ENCODE data around the gene SERPINB11.

Gene SERPINB11

GRCh38 chr18:63762518-63762917, 59.8 kb downstream of the SERPINB11 start (continued):
- TF ChIP-seq TOX (CRISPR knock-in tag; IDR thresholded peaks at IDR 0.05; ENCODE audit: borderline replicate concordance), result no peak

- TF ChIP-seq ZNF8 (CRISPR knock-in tag; IDR thresholded peaks at IDR 0.05), result no peak
- no peak for TF ChIP-seq BACH2 (CRISPR knock-in tag; IDR thresholded peaks at IDR 0.05; ENCODE audit: borderline replicate concordance)
- TF ChIP-seq ISL1 (CRISPR knock-in tag; IDR thresholded peaks at IDR 0.05), result no peak
- TF ChIP-seq OSR1 (CRISPR knock-in tag; IDR thresholded peaks at IDR 0.05), result no peak
- no peak for TF ChIP-seq PATZ1 (CRISPR knock-in tag; IDR thresholded peaks at IDR 0.05; ENCODE audit: borderline replicate concordance)
- no peak for TF ChIP-seq GLIS3 (CRISPR knock-in tag; IDR thresholded peaks at IDR 0.05)
- no peak for TF ChIP-seq ZC3H10 (CRISPR knock-in tag; IDR thresholded peaks at IDR 0.05)
- no peak for TF ChIP-seq POU6F1 (CRISPR knock-in tag; IDR thresholded peaks at IDR 0.05; ENCODE audit: borderline replicate concordance, low read depth)
- no peak for TF ChIP-seq ARNTL (CRISPR knock-in tag; IDR thresholded peaks at IDR 0.05; ENCODE audit: borderline replicate concordance, low read depth)
- TF ChIP-seq TSHZ2 (CRISPR knock-in tag; IDR thresholded peaks at IDR 0.05), result no peak
- no peak for TF ChIP-seq PPARA (CRISPR knock-in tag; IDR thresholded peaks at IDR 0.05; ENCODE audit: borderline replicate concordance)
- TF ChIP-seq ZNF70 (CRISPR knock-in tag; IDR thresholded peaks at IDR 0.05), result no peak
- TF ChIP-seq RARB (CRISPR knock-in tag; IDR thresholded peaks at IDR 0.05), result no peak
- TF ChIP-seq TCF4 (CRISPR knock-in tag; IDR thresholded peaks at IDR 0.05; ENCODE audit: borderline replicate concordance), result no peak
- no peak for ATAC-seq
Observed at GRCh38 chr18:63763831-63764600, 61.3 kb downstream of the SERPINB11 start.

GRCh38 chr18:63765837-63766236, 63.1 kb downstream of the SERPINB11 start:
- ATAC-seq, result no peak; the same call in 2 of the 3 replicates
- no peak for TF ChIP-seq CSDC2 (CRISPR knock-in tag; IDR thresholded peaks at IDR 0.05)
- TF ChIP-seq PATZ1 (CRISPR knock-in tag; IDR thresholded peaks at IDR 0.05; ENCODE audit: borderline replicate concordance), result no peak

Data from SK-N-SH treated with all-trans-retinoic acid at 6 μM for 48 hours (cell line).